Inflammatory macrophage (primary cell): ENCODE measurements around the gene SUCLG2.
A peak's percentile ranks its signal among the peaks of the same experiment; 100 is the strongest.

ENCODE experiments used
- DNase-seq, 2 donors: peaks; one replicate each; pipeline ENCODE4 v3.0.0-alpha.2; 2020 to 2022

The SUCLG2 gene

GRCh38 chr3:67447393-67447792, 207.0 kb downstream of the SUCLG2 start:
- DNase-seq = peak; percentile 20 to 58

DNA sequence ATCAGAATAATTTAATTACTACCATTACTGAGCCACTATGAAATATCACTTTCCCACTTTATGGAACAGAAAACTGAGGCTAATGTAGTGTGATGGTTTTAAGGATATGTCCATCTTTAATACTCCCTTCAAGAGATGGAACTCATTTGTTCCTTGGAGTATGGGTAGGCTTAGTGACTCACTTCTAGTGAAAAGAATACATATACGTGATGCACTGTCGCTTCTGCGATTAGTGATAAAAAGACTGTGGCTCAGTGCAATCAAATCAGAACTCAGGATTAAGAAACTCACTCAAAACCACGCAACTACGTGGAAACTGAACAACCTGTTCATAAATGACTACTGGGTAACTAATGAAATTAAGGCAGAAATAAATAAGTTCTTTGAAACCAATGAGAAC, 216.6 kb downstream of the SUCLG2 start:
- DNase-seq = no peak

DNA sequence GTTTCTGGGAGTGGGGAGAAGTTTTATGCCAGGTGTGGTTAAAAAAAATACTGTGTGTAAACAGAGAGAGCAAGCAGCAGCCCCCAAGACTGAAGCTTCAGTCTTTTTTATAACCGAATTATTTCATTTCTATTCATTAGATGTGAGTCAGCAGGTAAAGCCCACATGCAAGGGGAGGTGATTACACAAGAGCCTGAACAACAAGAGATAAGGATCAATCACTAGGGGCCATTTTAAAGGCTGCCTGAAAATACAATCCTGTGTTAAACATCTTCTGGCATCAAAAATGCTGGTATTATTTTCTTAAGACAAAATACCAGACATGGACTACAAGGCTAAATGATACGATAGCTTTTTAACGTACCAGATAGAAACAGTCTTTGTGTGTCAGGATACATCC, 217.3 kb downstream of the SUCLG2 start:
- no peak for DNase-seq

DNA sequence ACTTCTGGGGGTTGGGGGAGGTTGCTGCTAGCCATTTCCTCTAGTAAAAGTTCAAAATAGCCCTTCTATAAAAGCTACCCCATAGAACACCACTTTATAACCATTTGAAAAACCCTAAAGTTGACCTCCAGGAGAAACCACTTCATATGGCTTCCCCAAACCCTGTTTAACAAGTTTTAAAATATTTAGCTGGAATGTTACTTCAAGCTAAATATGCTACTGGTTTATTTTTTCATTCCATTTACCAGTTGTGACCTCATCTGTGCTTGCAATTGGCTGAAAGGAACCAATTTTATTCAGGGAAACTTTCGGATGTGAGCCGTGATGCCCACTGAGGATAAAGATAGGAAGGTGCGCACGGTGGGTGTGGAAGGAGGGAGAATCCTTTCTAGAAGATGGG, 221.3 kb downstream of the SUCLG2 start:
- DNase-seq = no peak

GRCh38 chr3:67431887-67432286, 222.5 kb downstream of the SUCLG2 start:
- DNase-seq = no peak

DNA sequence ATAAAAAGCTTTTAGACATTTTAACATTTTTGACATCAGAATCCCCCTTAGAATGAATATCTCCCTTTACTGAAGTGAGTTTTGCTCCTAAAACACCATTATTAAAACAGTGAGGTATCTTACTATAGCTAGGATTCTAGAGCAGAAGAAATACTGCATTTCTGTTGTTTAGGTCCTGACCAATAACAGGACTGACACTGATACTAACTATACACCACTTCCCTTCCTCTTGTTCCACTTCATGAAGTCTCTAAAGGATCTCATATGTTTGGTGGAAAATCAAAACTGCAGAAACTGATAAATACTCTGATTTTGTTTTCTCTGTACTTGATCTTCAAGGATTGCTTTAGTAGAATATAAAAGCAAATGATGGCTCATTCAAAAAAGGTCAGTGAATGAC, 230.7 kb downstream of the SUCLG2 start:
- no peak for DNase-seq

GRCh38 chr3:67421912-67422311, 232.5 kb downstream of the SUCLG2 start:
- no peak for DNase-seq

DNA sequence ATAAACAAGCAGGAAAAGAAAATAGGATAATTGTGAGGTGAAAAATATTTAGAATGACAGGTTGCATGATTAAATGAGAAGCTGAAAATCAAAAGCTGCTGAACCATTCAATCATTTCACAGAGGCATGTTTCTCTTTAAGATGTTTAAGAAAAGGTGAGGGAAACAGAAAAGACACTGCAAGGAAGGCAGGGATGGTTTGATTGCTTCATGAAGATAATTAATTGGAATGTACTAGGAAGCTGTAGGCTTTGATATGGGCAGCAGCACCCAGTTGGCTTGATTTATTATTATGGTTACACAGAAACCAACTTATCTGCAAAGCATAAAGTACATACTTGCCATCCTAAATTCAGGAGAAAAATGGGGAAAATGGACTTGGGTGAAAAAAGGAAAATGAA, 234.6 kb downstream of the SUCLG2 start:
- DNase-seq = no peak

DNA sequence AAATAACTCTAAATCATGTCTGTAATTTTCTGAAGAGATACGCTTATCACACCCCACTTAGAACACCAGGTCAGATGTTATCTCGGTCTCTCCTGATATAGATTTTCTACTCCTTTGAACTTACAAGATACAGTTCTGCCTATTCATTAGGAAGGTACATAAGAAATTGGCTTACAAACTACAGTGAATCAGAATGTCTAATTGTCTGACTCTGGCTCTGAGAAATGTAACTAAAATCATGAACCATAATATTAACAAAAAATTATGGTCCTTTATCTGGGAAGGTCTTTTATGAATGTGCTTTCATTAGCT, 235.2 kb downstream of the SUCLG2 start:
- DNase-seq = no peak

DNA sequence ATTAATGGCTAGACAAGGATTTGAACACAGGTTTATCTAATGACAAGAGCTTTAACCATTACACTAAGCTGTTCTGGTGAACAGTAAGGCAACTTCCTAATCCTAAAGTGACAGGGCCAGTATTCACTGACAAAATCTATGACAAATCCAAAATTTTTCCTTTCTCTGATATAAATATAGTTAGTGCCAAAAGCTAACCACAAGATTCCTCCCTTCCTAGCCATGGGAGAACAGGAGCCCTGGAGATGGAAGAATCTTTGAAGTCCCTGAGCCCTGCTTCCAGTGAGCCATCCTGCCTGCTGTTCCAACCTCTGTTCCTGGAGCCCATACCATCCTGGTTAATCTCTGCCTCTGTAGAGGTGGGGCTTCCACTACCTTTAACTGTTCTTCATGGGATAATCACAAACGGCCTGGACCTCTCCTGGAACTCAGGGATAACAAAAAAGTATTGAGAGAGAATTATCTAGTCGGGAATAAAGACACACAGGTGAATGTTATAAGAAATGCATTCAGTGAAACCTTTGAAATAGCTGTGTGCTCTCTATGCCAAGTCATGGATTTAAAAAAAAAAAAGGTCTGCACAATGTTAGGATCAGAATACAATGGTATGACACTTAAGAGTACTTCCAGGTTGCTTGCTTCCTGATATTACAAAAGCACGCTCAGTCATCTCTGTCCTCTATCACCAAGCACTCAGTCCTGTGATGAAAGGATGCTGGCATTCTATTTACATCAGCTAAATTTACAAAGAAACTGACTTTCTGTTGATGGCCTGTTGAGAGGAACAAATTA, 235.8 kb downstream of the SUCLG2 start:
- DNase-seq = no peak

DNA sequence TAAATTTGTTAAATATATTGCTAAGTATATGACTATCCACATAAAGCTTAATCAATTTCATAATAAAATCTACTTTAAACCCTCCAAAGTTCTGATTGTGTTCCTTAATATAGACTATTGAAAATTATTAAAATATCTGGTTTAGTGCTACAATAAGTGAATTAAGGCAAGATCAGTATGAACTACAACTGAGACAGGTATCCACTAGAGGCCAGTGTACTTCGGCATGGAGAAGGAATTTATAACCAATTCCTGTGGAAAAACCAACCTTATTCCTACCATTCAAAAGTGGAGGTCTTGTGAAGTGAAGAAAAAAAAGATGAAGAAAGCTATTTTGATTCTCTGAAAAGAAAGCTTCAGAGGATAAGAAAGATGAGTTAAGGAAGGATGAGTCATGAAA, 237.7 kb downstream of the SUCLG2 start:
- no peak for DNase-seq

DNA sequence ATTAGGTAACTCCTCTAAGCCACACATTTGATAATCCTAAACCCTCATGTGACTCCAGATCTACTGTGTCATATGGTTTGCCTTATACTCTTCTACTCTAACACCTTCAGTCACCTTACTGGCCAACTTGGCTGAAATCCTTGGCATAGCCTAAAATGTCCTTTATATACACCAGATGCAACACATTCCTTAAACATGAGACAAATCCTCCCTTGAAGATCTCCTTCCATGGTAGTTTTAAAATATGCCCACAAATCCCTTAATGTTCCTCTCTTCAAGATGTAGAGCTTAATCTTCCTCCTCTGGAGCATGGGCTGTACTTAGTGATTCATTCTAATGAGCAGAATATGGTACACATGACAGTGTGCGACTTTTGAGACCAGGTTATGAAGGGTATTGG, 238.9 kb downstream of the SUCLG2 start:
- DNase-seq = no peak

DNA sequence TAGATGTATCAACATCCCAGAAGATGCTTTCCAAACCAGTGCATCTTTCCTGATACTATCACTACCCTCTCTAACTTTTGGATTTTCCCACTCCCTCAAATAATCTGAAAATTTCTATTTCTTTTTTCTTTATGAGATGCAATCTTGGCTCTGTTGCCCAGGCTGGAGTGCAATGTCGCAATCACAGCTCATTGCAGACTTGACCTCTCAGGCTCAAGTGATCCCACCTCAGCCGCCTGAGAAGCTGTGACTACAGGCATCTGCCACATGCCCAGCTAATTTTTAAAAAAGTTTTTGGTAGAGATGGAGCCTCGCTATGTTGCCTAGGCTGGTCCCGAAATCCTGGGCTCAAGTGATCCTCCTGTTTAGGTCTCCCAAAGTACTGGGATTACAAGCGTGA, 239.7 kb downstream of the SUCLG2 start:
- DNase-seq = no peak

- no peak for DNase-seq
These were observed 249.2 kb downstream of the SUCLG2 start for GRCh38 chr3:67405193-67405592.

GRCh38 chr3:67402873-67403272, 251.5 kb downstream of the SUCLG2 start:
- no peak for DNase-seq

DNA sequence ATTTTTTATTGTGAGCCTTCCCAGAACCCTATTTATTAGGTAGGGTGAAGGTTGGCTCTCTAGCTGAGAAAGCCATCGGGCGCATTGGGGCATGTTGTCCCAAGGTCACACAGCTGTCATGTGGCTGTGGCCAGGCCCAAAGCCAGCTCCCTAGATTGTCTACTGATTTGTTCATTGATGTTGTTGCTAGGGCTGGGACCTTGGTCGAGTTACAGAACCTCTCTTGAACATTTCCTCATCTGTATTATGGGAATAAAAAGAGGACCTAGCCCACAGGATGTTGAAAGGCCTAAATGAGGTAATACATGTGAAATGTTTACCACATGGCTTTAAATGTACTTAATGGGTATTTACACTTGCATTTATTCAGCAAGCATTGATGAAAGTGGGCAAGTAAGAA, 252.5 kb downstream of the SUCLG2 start:
- DNase-seq = peak; percentile 74 to 92

- DNase-seq = no peak
These were observed 253.9 kb downstream of the SUCLG2 start for GRCh38 chr3:67400476-67400875.

- DNase-seq = peak in 1 of 2 donors; percentile 21
These were observed 265.2 kb downstream of the SUCLG2 start for GRCh38 chr3:67389176-67389575.

- no peak for DNase-seq
These were observed 265.7 kb downstream of the SUCLG2 start for GRCh38 chr3:67388738-67389137.

DNA sequence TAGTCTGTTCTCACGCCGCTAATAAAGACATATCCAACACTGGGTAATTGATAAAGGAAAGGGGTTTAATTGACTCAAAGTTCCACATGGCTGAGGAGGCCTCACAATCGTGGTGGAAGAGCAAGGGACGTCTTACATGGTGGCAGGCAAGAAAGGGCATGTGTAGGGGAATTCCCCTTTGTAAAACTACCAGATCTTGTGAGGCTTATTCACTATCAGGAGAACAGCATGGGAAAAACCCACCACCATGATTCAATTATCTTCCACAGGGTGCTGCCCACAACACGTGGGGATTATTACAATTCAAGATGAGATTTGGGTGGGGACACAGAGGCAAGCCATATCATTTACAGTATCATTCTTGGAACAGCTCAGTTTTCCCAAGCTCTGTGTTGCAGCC, 268.0 kb downstream of the SUCLG2 start:
- no peak for DNase-seq

DNA sequence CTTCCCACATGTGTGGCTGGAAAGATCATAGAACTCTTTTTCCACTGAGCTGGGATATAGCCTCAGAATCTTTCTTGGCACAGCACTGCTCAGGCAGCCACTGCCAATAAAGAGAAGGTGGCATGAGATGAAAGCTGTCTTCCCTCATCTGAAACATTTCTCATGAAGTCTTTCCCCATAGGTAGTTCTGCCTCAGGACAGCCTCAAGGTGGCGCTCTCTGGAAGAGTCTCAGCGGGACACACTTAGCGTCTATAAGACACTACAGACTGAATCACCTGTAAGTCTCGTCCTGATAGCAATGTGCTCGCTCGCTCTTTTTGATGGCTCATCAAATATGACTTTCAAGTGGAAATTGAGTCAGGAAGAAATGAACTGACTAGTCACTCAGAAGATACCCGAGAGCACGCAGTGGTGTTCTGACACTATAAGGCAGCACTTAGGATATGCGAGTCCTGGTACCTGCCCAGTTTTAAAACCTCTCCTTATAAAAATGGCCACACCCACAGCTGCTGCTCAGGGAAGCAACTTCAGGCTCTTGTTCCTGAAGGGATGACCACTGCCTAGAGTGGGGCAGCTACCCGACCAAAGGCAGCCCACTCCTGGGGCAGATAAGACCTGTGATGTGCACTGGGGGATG, 269.5 kb downstream of the SUCLG2 start:
- peak; percentile 10 to 40 for DNase-seq

DNA sequence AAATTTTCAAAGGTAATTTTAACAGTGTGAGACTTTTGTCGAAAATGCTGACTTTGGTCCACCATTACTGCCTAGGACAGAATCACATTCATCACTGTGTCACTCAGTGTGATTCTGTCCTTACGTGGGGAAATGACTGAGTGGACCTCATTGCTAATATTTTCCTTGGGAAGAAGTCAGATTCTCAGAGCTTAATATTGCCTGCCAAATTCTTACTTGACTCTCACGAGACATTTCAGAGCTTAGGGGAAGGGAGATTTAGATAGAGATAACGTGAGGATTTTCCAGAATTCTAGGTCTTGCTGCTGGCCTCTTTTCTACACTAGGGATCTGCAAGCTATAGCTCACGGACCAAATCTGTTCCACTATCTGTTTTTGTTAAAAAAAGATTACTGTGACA, 270.4 kb downstream of the SUCLG2 start:
- DNase-seq = no peak

DNA sequence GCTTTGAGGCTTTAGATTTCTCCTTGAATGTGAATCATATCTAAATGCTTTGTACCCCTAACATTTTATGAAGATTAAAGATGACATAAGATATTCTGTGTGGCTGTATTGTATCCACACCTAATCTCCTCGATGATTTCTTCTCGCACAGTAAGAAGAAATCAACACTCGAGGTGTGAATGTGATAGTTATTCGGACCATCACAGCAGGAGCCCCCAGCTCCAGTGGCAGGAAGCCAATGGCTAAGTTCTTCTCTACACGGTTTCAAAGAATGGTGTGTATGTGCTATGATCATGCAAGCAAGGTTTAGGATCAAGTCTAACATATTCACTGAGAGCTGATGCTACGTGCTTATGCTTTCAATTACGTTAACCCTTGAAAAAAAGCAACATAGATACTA, 271.0 kb downstream of the SUCLG2 start:
- no peak for DNase-seq

DNA sequence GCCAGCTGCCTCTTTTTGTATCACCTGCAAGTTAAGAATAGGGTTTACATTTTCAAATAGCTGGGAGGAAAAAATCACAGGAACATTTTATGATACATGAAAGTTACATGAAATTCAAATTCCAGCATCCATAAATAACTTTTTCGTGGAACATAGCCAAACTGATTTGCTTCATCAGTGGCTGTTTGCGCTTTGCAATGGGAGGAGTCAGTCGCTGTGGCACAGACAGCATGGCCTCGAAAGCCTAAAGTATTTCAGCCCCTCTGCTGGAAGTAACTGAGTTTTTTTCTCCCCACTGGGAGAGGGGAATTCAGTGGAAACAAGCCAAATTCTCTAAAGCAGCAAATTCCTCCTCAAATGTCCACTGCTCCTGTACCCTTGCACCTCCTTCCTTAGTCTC, 271.9 kb downstream of the SUCLG2 start:
- DNase-seq = no peak
